Stimulated activated CD4-positive, alpha-beta T cell treated with anti-CD3 and anti-CD28 coated beads, TNF-alpha, amount 100 ng/mL, for 48 hours (primary cell): ENCODE results near the gene CDH23.
"Not testable (repeated sequence)": the region's sequence is repeated elsewhere in the genome, so short reads cannot be mapped to it uniquely, and the experiment has no call there.

Source experiments
- DNase-seq, 3 donors: peaks; one replicate each; pipeline ENCODE4 v3.0.0-alpha.2; 2020; ENCODE audit warnings: low read depth in 3 of 3

CDH23 gene

GRCh38 chr10:71850743-71851464 is 454.2 kb downstream of the CDH23 start, which contains the start of gene PSAP:
Gene PSAP (minus strand): TSS chr10:71851251. CDS start chr10:71851221, 30 bp downstream.
- DNase-seq: peak; percentile 96 to 99 (median 98)

- not testable (repeated sequence) for DNase-seq
These were observed 454.9 kb downstream of the CDH23 start for GRCh38 chr10:71851465-71852095.

- no peak for DNase-seq
These were observed 455.7 kb downstream of the CDH23 start for GRCh38 chr10:71852355-71852937.

- no peak for DNase-seq
These were observed 457.3 kb downstream of the CDH23 start for GRCh38 chr10:71854031-71854430.

- no peak for DNase-seq
These were observed 459.9 kb downstream of the CDH23 start for GRCh38 chr10:71856619-71857018.

GRCh38 chr10:71857934-71858890 is 461.5 kb downstream of the CDH23 start:
- no peak for DNase-seq

GRCh38 chr10:71860243-71861029 is 463.7 kb downstream of the CDH23 start:
- peak in 1 of 3 donors; percentile 35 for DNase-seq

GRCh38 chr10:71863203-71863602 is 466.5 kb downstream of the CDH23 start:
- DNase-seq: no peak

- no peak for DNase-seq
These were observed 468.2 kb downstream of the CDH23 start for GRCh38 chr10:71864911-71865361.
